ENCODE measurements around the gene SBF1. TPM values are rescaled to one million over a fixed set of nuclear protein-coding genes. Genes with fewer than 3 reads are reported as not detected.

SBF1 gene
- total RNA-seq, 4 donors from 2014 or later = 63.7 to 122 (median 64.4) TPM

DNA sequence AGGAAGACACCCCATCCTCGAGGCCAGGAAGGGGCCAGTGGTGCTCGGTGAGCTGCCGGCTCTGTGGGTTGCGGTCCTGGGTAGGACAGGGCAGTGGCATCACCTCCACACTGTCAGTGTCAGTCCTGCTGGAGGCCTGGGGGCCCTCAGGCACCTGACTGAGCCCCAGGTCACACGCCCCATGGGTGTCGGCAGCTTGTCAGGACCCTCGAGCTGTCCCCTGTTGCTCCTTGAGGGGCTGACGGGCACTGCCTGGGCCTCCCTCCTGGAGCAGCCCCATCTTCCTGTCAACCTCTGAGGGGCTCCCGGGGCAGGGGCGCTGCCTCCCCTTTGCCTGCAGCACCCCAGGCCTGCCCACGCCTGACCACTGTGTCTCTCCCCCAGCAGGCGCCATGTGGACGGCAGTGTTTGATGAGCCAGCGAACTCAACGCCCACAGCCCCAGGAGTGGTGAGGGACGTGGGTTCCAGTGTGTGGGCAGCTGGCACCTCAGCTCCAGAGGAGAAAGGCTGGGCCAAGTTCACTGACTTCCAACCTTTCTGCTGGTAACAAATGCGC lies 35.4 kb downstream of the SBF1 start:
- no peak overlapping the region for H3K4me3 ChIP-seq
- no CpG with 5 or more reads among the region's 17 CpGs for WGBS, 2 donors (ENCODE audit: low coverage in 1 of 2)
- H3K27ac ChIP-seq = no peak overlapping the region
- no peaks in the 10 kb centered on the region for H3K9me3 ChIP-seq
- ATAC-seq = no peak
- TF ChIP-seq EP300 (IDR thresholded peaks at IDR 0.05) = no peak
- no peak for TF ChIP-seq CTCF (IDR thresholded peaks at IDR 0.05)
- TF ChIP-seq POLR2AphosphoS5 (IDR thresholded peaks at IDR 0.05) = no peak
- no peak for TF ChIP-seq POLR2A (IDR thresholded peaks at IDR 0.05)
- H3K4me1 ChIP-seq = peaks cover 0 to 9% (median 3%) of the 10 kb centered on the region in 3 donors
- H3K36me3 ChIP-seq = peaks cover 0 to 92% of the 10 kb centered on the region in 2 donors
- H3K27me3 ChIP-seq = no peaks in the 10 kb centered on the region

GRCh38 chr22:50438305-50439275 lies 36.2 kb downstream of the SBF1 start:
- peaks cover 0 to 87% of the 10 kb centered on the region in 2 donors for H3K36me3 ChIP-seq
- no peak for TF ChIP-seq POLR2A (IDR thresholded peaks at IDR 0.05)
- no peak for TF ChIP-seq CTCF (IDR thresholded peaks at IDR 0.05)
- no peak for TF ChIP-seq EP300 (IDR thresholded peaks at IDR 0.05)
- no peak for TF ChIP-seq POLR2AphosphoS5 (IDR thresholded peaks at IDR 0.05)
- H3K9me3 ChIP-seq = no peaks in the 10 kb centered on the region
- H3K27me3 ChIP-seq = no peaks in the 10 kb centered on the region
- WGBS, 2 donors (ENCODE audit: low coverage in 1 of 2) = no CpG with 5 or more reads among the region's 34 CpGs
- H3K27ac ChIP-seq = no peak overlapping the region
- H3K4me3 ChIP-seq = no peak overlapping the region
- no peak for ATAC-seq
- peaks cover 0 to under 1% (median 0%) of the 10 kb centered on the region in 3 donors for H3K4me1 ChIP-seq

DNA sequence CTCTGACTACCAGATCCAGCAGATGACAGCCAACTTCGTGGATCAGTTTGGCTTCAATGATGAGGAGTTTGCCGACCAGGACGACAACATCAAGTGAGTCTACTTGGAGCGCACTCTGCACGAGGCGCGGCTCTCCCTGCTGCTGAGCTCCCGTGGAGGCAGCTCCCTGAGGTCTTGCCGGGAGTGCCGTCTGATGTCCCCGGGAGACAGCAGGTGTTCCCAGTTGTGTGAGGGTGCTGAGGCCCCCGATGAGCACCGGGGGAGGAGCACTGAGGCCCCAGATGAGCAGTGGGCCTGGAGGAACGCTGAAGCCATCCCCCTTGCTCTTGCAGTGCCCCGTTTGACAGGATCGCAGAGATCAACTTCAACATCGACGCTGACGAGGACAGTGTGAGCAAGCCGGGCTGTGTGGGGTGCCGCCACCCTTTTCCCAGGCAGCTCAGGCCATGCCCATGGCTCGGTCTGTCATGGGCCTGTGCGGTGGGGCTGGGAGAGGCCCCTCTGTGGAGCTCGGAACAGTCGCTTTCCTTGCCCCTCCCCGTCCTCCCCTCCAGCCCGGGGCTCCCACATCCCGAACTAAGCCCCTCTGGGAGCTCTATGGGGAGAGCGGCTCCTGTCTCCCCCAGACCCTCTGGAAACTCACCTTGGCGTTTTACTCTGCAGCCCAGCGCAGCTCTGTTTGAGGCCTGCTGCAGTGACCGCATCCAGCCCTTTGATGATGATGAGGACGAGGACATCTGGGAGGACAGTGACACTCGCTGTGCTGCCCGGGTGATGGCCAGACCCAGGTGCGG lies 37.1 kb downstream of the SBF1 start:
- no peak for ATAC-seq
- H3K4me3 ChIP-seq = no peak overlapping the region
- peaks cover 0 to 86% of the 10 kb centered on the region in 2 donors for H3K36me3 ChIP-seq
- no peak overlapping the region for H3K27ac ChIP-seq
- H3K27me3 ChIP-seq = no peaks in the 10 kb centered on the region
- H3K9me3 ChIP-seq = no peaks in the 10 kb centered on the region
- no peaks in the 10 kb centered on the region for H3K4me1 ChIP-seq
- TF ChIP-seq EP300 (IDR thresholded peaks at IDR 0.05) = no peak
- no peak for TF ChIP-seq POLR2A (IDR thresholded peaks at IDR 0.05)
- no peak for TF ChIP-seq POLR2AphosphoS5 (IDR thresholded peaks at IDR 0.05)
- no peak for TF ChIP-seq CTCF (IDR thresholded peaks at IDR 0.05)
- WGBS, 2 donors (ENCODE audit: low coverage in 1 of 2) = 100% methylated on average over 3 of the region's 36 CpGs; no CpG with 5 or more reads in 1 of the 2 donors

- no peak for ATAC-seq
- no peaks in the 10 kb centered on the region for H3K4me1 ChIP-seq
- no peak overlapping the region for H3K4me3 ChIP-seq
- no peak overlapping the region for H3K27ac ChIP-seq
- WGBS, 2 donors (ENCODE audit: low coverage in 1 of 2) = 67 to 96% methylated on average over 2 to 4 of the region's 25 CpGs
- peaks cover 0 to 86% of the 10 kb centered on the region in 2 donors for H3K36me3 ChIP-seq
- no peaks in the 10 kb centered on the region for H3K9me3 ChIP-seq
- no peaks in the 10 kb centered on the region for H3K27me3 ChIP-seq
- TF ChIP-seq CTCF (IDR thresholded peaks at IDR 0.05) = no peak
- TF ChIP-seq POLR2A (IDR thresholded peaks at IDR 0.05) = no peak
- no peak for TF ChIP-seq EP300 (IDR thresholded peaks at IDR 0.05)
- no peak for TF ChIP-seq POLR2AphosphoS5 (IDR thresholded peaks at IDR 0.05)
Observed at GRCh38 chr22:50436841-50437341, 37.9 kb downstream of the SBF1 start.

Data from gastroesophageal sphincter (tissue), 4 donors.